ENCODE data around the gene PPP2R5B. TPM values are rescaled to one million over a fixed set of nuclear protein-coding genes. Genes with fewer than 3 reads are reported as not detected.
"Not testable (repeated sequence)": the region's sequence is repeated elsewhere in the genome, so short reads cannot be mapped to it uniquely, and the experiment has no call there.

Gene PPP2R5B
- total RNA-seq, 2 experiments from 2014 or later, result 9.7 to 11.9 TPM

DNA sequence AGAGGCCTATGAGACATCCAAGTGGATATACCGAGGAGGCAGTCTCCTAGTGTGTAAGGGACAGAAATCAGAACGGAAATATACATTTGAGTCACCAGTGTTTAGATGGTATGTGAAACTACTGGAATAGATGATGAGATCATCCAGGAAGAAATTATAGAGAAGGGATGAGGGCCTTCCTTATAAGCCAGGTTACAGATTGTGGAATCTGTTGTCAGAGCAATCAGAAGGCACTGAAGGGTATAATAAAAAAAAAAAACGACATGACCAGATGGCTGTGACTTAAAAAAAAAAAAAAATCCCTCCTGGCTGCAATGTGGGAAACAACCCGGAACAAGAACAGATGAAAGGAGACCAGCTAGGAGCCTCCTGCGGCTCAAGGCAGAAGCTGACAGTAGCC, 44.7 kb downstream of the PPP2R5B start:
- ChIA-PET CTCF (interaction anchor here (0.6 kb wide), 2 partner anchors 153 to 547 kb away, joined by 3 to 4 read pairs; partner anchors contain the start of gene MRPL49), POLR2A (interaction anchor here (0.6 kb wide), 2 partner anchors 104 to 763 kb away, joined by 3 to 6 read pairs; no protein-coding TSS in a partner anchor)
- Mint-ChIP-seq H3K9me3 (no peaks in the 10 kb centered on the region), H3K27ac (peak overlapping the region; percentile 57), H3K4me3 (no peak overlapping the region), H3K4me1 (ENCODE audit: low read depth) (peaks cover 51% of the 10 kb centered on the region), H3K36me3 (no peaks in the 10 kb centered on the region), H3K27me3 (no peaks in the 10 kb centered on the region)
- intact Hi-C loops (cut with micrococcal nuclease), result no loop called here
- DNase-seq, result no peak

DNA sequence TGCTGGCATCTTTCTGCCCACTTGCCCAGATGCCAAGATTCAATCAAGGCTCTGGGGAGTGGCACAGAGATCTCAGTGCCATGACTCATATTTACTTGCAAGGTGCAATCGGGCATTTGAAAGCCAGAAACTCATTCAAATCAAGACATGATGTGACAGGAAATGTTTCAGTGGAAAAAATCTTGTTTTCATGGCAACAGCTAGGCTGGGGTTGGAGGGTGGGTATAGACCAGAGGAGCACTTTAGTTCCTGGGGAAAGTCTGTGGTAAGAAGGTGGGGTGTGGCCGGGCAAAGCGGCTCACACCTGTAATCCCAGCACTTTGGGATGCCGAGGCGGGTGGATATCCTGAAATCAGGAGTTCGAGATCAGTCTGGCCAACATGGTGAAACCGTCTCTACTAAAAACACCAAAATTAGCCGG, 46.3 kb downstream of the PPP2R5B start:
- intact Hi-C loops (cut with micrococcal nuclease), result loop anchor here (5.0 kb wide), 2 partner anchors 53 to 103 kb away; partner anchors contain the start of gene ATG2A
- H3K9me3 Mint-ChIP-seq, result no peaks in the 10 kb centered on the region
- ChIA-PET POLR2A (interaction anchor here (1.1 kb wide), 1 partner anchor 46 kb away, joined by 6 read pairs; the partner anchor contains the start of gene PPP2R5B), CTCF (no interaction called here)
- no peaks in the 10 kb centered on the region for H3K36me3 Mint-ChIP-seq
- H3K27me3 Mint-ChIP-seq, result no peaks in the 10 kb centered on the region
- H3K4me1 Mint-ChIP-seq (ENCODE audit: low read depth), result peaks cover 45% of the 10 kb centered on the region
- peak; percentile 67 for DNase-seq
- peak overlapping the region; percentile 66 for H3K4me3 Mint-ChIP-seq
- H3K27ac Mint-ChIP-seq, result peak overlapping the region; percentile 90

DNA sequence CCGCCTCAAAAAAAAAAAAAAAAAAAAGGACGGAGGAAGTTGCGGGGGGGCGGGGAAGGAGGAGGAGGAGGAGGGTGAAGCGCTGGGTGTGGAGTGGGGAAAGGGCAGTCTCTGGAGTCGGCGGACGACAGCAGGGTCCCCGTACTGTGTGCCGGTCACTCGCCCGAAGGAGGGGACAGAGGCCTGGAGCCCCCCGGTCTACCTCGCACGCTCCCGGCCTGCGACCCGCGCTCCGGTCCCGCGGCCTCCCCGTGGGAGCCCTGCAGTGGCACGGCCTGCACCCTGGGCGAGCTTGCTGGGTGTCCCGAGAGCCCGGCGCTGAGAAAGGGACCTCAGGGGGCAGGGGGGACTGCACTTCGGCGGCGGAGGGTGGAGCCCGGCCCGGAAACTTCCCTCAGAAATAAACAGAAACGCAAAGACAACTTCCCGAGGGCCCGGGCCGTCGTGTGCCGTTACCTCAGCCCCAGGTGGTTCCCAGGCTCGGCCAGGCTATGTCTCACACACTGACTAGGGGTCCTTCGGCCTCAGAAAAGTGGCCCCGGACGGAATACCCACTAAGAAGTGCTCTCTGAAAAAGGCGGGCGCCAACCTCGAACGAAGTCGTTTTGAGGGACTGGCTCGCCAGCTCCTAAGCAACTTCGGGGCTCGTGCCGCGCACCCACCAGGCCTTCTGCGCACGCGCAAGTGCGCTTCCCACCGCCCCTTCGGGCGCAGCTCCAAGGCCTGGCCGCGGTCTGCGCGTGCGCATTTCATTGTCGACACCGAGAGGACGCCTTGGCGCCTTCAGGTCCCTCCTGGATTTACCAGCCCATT, 47.1 kb downstream of the PPP2R5B start, which contains the start of gene MAJIN:
MAJIN (minus strand) TSS at position 688 of the 813 bp plus-strand sequence. CDS start 12,703 bp downstream, outside the sequence.
- Mint-ChIP-seq H3K4me1 (ENCODE audit: low read depth) (peaks cover 38% of the 10 kb centered on the region), H3K4me3 (peak within 1 kb of the TSS; percentile 66), H3K27ac (peak within 1 kb of the TSS; percentile 90), H3K9me3 (no peaks in the 10 kb centered on the region), H3K36me3 (no peaks in the 10 kb centered on the region), H3K27me3 (no peaks in the 10 kb centered on the region)
- DNase-seq, result peak; percentile 91
- ChIA-PET POLR2A (interaction anchor here (1.0 to 1.1 kb wide), 2 partner anchors 42 to 47 kb away, joined by 4 to 6 read pairs; partner anchors contain the start of genes ARL2 and PPP2R5B), CTCF (interaction anchor here (1.0 to 1.3 kb wide), 2 partner anchors 27 to 43 kb away, joined by 3 read pairs; partner anchors contain the start of gene ARL2)
- intact Hi-C loops (cut with micrococcal nuclease), result loop anchor here (5.0 kb wide), 2 partner anchors 54 to 104 kb away; partner anchors contain the start of gene ATG2A

DNA sequence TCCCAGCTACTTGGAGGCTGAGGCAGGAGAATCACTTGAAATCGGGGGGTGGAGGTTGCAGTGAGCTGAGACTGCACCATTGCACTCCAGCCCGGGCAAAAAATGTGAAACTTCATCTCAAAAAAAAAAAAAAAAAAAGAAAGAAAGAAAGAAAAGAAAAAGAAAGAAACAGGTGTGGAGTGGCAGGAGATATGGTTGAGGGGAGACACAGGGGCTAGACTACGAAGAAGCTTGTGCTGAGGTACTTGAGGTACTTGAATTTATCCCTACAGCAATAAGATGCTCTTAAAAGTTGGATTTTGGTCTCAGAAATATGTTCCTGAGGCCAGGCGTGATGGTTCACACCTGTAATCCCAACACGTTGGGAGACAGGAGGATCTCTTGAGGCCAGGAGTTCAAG, 49.6 kb downstream of the PPP2R5B start:
- intact Hi-C loops (cut with micrococcal nuclease), result loop anchor here (5.0 kb wide), 2 partner anchors 57 to 107 kb away; partner anchors contain the start of gene ATG2A
- H3K27me3 Mint-ChIP-seq, result no peaks in the 10 kb centered on the region
- no peaks in the 10 kb centered on the region for H3K36me3 Mint-ChIP-seq
- H3K4me1 Mint-ChIP-seq (ENCODE audit: low read depth), result peaks cover 20% of the 10 kb centered on the region
- H3K27ac Mint-ChIP-seq, result no peak overlapping the region
- POLR2A ChIA-PET, result no interaction called here
- no peak for DNase-seq
- CTCF ChIA-PET, result no interaction called here
- no peak overlapping the region for H3K4me3 Mint-ChIP-seq
- H3K9me3 Mint-ChIP-seq, result no peaks in the 10 kb centered on the region

DNA sequence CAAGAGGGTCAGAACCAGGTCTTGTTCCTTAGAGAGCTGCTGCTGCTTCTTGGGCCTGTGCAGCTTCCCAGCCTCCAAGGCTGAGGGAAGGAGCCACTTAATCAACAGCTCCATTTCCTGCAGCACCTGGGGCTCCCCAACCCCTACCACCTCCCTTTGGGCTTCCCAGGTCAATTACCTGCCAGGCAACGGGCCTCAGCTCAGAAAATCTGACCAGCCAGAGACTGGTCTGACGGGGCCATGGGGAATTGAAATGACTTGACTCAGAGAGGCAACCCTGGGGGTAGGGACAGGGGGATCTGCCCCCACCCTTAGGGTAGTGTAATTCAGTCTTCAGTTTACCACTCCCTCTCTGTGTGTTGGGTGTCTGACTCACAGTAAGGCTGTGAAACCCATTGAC, 52.2 kb downstream of the PPP2R5B start:
- no peak for DNase-seq
- intact Hi-C loops (cut with micrococcal nuclease), result no loop called here
- CTCF ChIA-PET, result interaction anchor here (1.2 kb wide), 1 partner anchor 111 kb away, joined by 3 read pairs; no protein-coding TSS in a partner anchor
- POLR2A ChIA-PET, result no interaction called here
- H3K27me3 Mint-ChIP-seq, result no peaks in the 10 kb centered on the region
- no peaks in the 10 kb centered on the region for H3K36me3 Mint-ChIP-seq
- no peak overlapping the region for H3K27ac Mint-ChIP-seq
- no peak overlapping the region for H3K4me3 Mint-ChIP-seq
- peaks cover 4% of the 10 kb centered on the region for H3K4me1 Mint-ChIP-seq (ENCODE audit: low read depth)
- no peaks in the 10 kb centered on the region for H3K9me3 Mint-ChIP-seq

DNA sequence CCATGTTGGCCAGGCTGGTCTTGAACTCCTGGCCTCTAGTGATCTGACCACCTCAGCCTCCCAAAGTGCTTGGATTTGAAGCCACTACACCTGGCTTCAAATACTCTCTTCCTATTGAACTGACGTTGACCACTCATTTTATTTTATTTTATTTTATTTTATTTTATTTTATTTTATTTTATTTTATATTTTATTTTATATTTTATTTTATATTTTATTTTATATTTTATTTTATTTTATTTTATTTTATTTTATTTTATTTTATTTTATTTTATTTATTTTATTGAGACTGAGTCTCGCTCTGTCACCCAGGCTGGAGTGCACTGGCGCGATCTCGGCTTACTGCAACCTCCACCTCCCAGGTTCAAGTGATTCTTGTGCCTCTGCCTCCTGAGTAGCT, 58.9 kb downstream of the PPP2R5B start:
- H3K27ac Mint-ChIP-seq; H3K27me3 Mint-ChIP-seq; H3K4me3 Mint-ChIP-seq; H3K9me3 Mint-ChIP-seq; H3K4me1 Mint-ChIP-seq (ENCODE audit: low read depth); CTCF ChIA-PET; H3K36me3 Mint-ChIP-seq; intact Hi-C loops (cut with micrococcal nuclease); DNase-seq; POLR2A ChIA-PET: not testable (repeated sequence)

Small RNAs within 50 kb of the gene (microRNA-seq; reads per million reads assigned to microRNA genes)
- gene MIR6749 (ENCODE audit: borderline microRNAs expressed, borderline number of aligned reads, borderline replicate concordance) (not detected), gene MIR6750 (ENCODE audit: borderline microRNAs expressed, borderline number of aligned reads, borderline replicate concordance) (not detected)

Other genes starting within 250 kb of the PPP2R5B start
- gene NRXN2, start 201.5 kb upstream of the PPP2R5B start, total RNA-seq, result under 1 TPM; 0.31 to 0.41 TPM
- 1 to 10 TPM; 7.5 to 8.2 TPM for gene RASGRP2, start 180.5 kb upstream of the PPP2R5B start, total RNA-seq
- 1 to 10 TPM in 1 of 2 experiments, under 1 TPM in 1; 0.94 to 1.6 TPM for gene PYGM, start 164.7 kb upstream of the PPP2R5B start, total RNA-seq
- 100 to 1,000 TPM; 323 to 328 TPM for gene SF1, start 146.1 kb upstream of the PPP2R5B start, total RNA-seq
- 10 to 100 TPM; 83.3 to 85.8 TPM for gene MAP4K2, start 121.5 kb upstream of the PPP2R5B start, total RNA-seq
- gene MEN1, start 114.1 kb upstream of the PPP2R5B start, total RNA-seq, result 10 to 100 TPM; 31.3 to 32.2 TPM
- gene CDC42BPG, start 80.0 kb upstream of the PPP2R5B start, total RNA-seq, result under 1 TPM; 0.39 to 0.69 TPM
- gene EHD1, start 46.1 kb upstream of the PPP2R5B start, total RNA-seq, result 100 to 1,000 TPM; 103 to 113 TPM
- gene ATG2A, start 7.5 kb upstream of the PPP2R5B start, total RNA-seq, result 10 to 100 TPM; 20.2 to 20.5 TPM
- gene GPHA2, start 11.2 kb downstream of the PPP2R5B start, total RNA-seq, result under 1 TPM in 1 of 2 experiments, not detected in 1; 0.46 TPM
- gene MAJIN, start 47.4 kb downstream of the PPP2R5B start, total RNA-seq, result under 1 TPM; 0.21 to 0.82 TPM
- under 1 TPM in 1 of 2 experiments, not detected in 1; 0.22 TPM for gene BATF2, start 72.3 kb downstream of the PPP2R5B start, total RNA-seq
- gene ARL2, start 89.5 kb downstream of the PPP2R5B start, total RNA-seq, result 100 to 1,000 TPM; 104 to 109 TPM
- gene SNX15, start 102.8 kb downstream of the PPP2R5B start, total RNA-seq, result 10 to 100 TPM; 15.4 to 15.9 TPM
- gene SAC3D1, start 116.5 kb downstream of the PPP2R5B start, total RNA-seq, result 10 to 100 TPM; 14.2 to 14.7 TPM
- gene NAALADL1, start 133.9 kb downstream of the PPP2R5B start, total RNA-seq, result 10 to 100 TPM; 13.8 to 15.2 TPM
- 100 to 1,000 TPM; 111 to 112 TPM for gene CDCA5, start 159.4 kb downstream of the PPP2R5B start, total RNA-seq
- gene ZFPL1, start 159.5 kb downstream of the PPP2R5B start, total RNA-seq, result 10 to 100 TPM; 28.3 to 31.3 TPM
- gene VPS51, start 171.5 kb downstream of the PPP2R5B start, total RNA-seq, result 10 to 100 TPM; 97.1 to 99.2 TPM
- 10 to 100 TPM; 19.2 to 21.0 TPM for gene TM7SF2, start 187.2 kb downstream of the PPP2R5B start, total RNA-seq
- gene ZNHIT2, start 193.0 kb downstream of the PPP2R5B start, total RNA-seq, result 1 to 10 TPM; 9.3 to 9.7 TPM
- 1,000 to 10,000 TPM; 1,138 to 1,149 TPM for gene FAU, start 197.4 kb downstream of the PPP2R5B start, total RNA-seq
- gene MRPL49, start 197.6 kb downstream of the PPP2R5B start, total RNA-seq, result 10 to 100 TPM; 48.5 to 52.5 TPM
- 10 to 100 TPM; 24.5 to 26.2 TPM for gene SYVN1, start 209.8 kb downstream of the PPP2R5B start, total RNA-seq
- not detected for gene SPDYC, start 245.5 kb downstream of the PPP2R5B start, total RNA-seq

Measured in activated CD4-positive, alpha-beta memory T cell treated with anti-CD3 and anti-CD28 coated beads for 36 hours (primary cell).